ENCODE results near the gene PEMT.

PEMT gene

GRCh38 chr17:17556671-17557070 is 34.8 kb downstream of the PEMT start:
- H3K27ac ChIP-seq, result no peak overlapping the region
- no peak for TF ChIP-seq ZFX (IDR thresholded peaks at IDR 0.05; ENCODE audit: borderline replicate concordance)
- TF ChIP-seq CTCF (IDR thresholded peaks at IDR 0.05), result no peak

- no peak overlapping the region for H3K27ac ChIP-seq
- no peak for TF ChIP-seq ZFX (IDR thresholded peaks at IDR 0.05; ENCODE audit: borderline replicate concordance)
- no peak for TF ChIP-seq CTCF (IDR thresholded peaks at IDR 0.05)
Observed at GRCh38 chr17:17555906-17556305, 35.6 kb downstream of the PEMT start.

GRCh38 chr17:17555151-17555550 is 36.4 kb downstream of the PEMT start:
- TF ChIP-seq ZFX (IDR thresholded peaks at IDR 0.05; ENCODE audit: borderline replicate concordance), result no peak
- no peak for TF ChIP-seq CTCF (IDR thresholded peaks at IDR 0.05)
- no peak overlapping the region for H3K27ac ChIP-seq

- H3K27ac ChIP-seq, result no peak overlapping the region
- TF ChIP-seq ZFX (IDR thresholded peaks at IDR 0.05; ENCODE audit: borderline replicate concordance), result no peak
- no peak for TF ChIP-seq CTCF (IDR thresholded peaks at IDR 0.05)
Observed at GRCh38 chr17:17554266-17554665, 37.2 kb downstream of the PEMT start.

- no peak overlapping the region for H3K27ac ChIP-seq
Observed at GRCh38 chr17:17553217-17554195, 38.0 kb downstream of the PEMT start.

GRCh38 chr17:17552351-17553216 is 38.9 kb downstream of the PEMT start:
- H3K27ac ChIP-seq, result no peak overlapping the region
- TF ChIP-seq ZFX (IDR thresholded peaks at IDR 0.05; ENCODE audit: borderline replicate concordance) (no peak), CTCF (IDR thresholded peaks at IDR 0.05) (no peak)

More at GRCh38 chr17:17553217-17554195, 38.0 kb downstream of the PEMT start:
- TF ChIP-seq ZFX (IDR thresholded peaks at IDR 0.05; ENCODE audit: borderline replicate concordance) (no peak), CTCF (IDR thresholded peaks at IDR 0.05) (no peak)
